Ascending aorta (tissue), 2 donors: ENCODE results near the gene GDAP1L1. TPM values are rescaled to one million over a fixed set of nuclear protein-coding genes. Genes with fewer than 3 reads are reported as not detected.
A peak's percentile ranks its signal among the peaks of the same experiment; 100 is the strongest.

Experiments
- DNase-seq, 2 donors: peaks; one replicate each; pipeline ENCODE4 v3.0.0-alpha.2; 2019; ENCODE audit warnings: low spot score in 2 of 2
- H3K27ac ChIP-seq, 2 donors: fragments of 200-600 bp; sonication (generic); one replicate each; pipeline ENCODE4 v1.5.1; 2016 to 2017; ENCODE audit warnings: mild to moderate bottlenecking in 1 of 2
- H3K27me3 ChIP-seq: fragments of 200-600 bp; sonication (generic); one replicate; pipeline ENCODE4 v1.5.1; 2017
- H3K36me3 ChIP-seq, 2 donors: fragments of 200-600 bp; sonication (generic); one replicate each; pipeline ENCODE4 v1.5.1; 2016
- H3K4me1 ChIP-seq, 2 donors: fragments of 200-600 bp; sonication (generic); one replicate each; pipeline ENCODE4 v1.5.1; 2016 to 2017; ENCODE audit warnings: mild to moderate bottlenecking in 1 of 2
- H3K4me3 ChIP-seq, 2 donors: fragments of 200-600 bp; sonication (generic); one replicate each; pipeline ENCODE4 v1.5.1; 2016 to 2017; ENCODE audit warnings: mild to moderate bottlenecking in 1 of 2
- H3K9me3 ChIP-seq, 2 donors: fragments of 200-600 bp; sonication (generic); one replicate each; pipeline ENCODE4 v1.5.1; 2016
- CTCF ChIP-seq, 3 experiments: fragments of 200-600 bp in 2 of 3; fragments of 450-650 bp in 1 of 3; sonication (generic) in 2 of 3; IDR thresholded peaks; one replicate each; pipeline ENCODE4 v1.5.1; 2016 to 2019; ENCODE audit warnings: antibody characterized with exemption in 3 of 3, mild to moderate bottlenecking in 1 of 3, moderate library complexity in 1 of 3
- intact Hi-C: fragments of 100-400 bp; cut with DNase I; formaldehyde crosslinking; loops from one replicate; pipeline ENCODE4 v1.15.1; 2023
- total RNA-seq: library from RNA; depleted of rRNA; stranded (reverse); fragments of >200 nt; gene quantifications from one replicate; pipeline ENCODE4 v1.1.0, GENCODE V29; 2016

GDAP1L1 gene
- total RNA-seq, 1 donor from 2014 or later, result not detected

GRCh38 chr20:44309763-44310663 lies 62.9 kb downstream of the GDAP1L1 start:
- DNase-seq, result no peak
- intact Hi-C loops, result loop anchor here (2.0 to 10.0 kb wide), 5 partner anchors 193 to 853 kb away; partner anchors contain the start of genes SRSF6, TOMM34 and YWHAB
- H3K4me3 ChIP-seq, result peak overlapping the region; percentile 85 to 100
- H3K36me3 ChIP-seq, result peaks cover 0 to 5% of the 10 kb centered on the region in 2 donors
- no peaks in the 10 kb centered on the region for H3K27me3 ChIP-seq
- TF ChIP-seq CTCF (IDR thresholded peaks at IDR 0.05), result no peak
- H3K27ac ChIP-seq, result peak overlapping the region in 1 of 2 donors; percentile 68
- H3K4me1 ChIP-seq, result peaks cover 4 to 9% of the 10 kb centered on the region in 2 donors
- H3K9me3 ChIP-seq, result no peaks in the 10 kb centered on the region

GRCh38 chr20:44310664-44311639 lies 63.8 kb downstream of the GDAP1L1 start, which contains the start of gene FITM2:
Gene FITM2, minus strand, starts transcription at chr20:44311202. Its CDS starts 54 bp downstream, at chr20:44311148.
- H3K9me3 ChIP-seq, result no peaks in the 10 kb centered on the region
- H3K4me3 ChIP-seq, result peak within 1 kb of the TSS; percentile 85 to 100
- peak within 1 kb of the TSS; percentile 50 to 68 for H3K27ac ChIP-seq
- peaks cover 0 to 5% of the 10 kb centered on the region in 2 donors for H3K36me3 ChIP-seq
- peaks cover 4 to 9% of the 10 kb centered on the region in 2 donors for H3K4me1 ChIP-seq
- peak; percentile 89 to 99 for DNase-seq
- intact Hi-C loops, result loop anchor here (1.0 to 10.0 kb wide), 6 partner anchors 96 to 854 kb away; partner anchors contain the start of genes SRSF6, TOMM34 and YWHAB
- H3K27me3 ChIP-seq, result no peaks in the 10 kb centered on the region
- TF ChIP-seq CTCF (IDR thresholded peaks at IDR 0.05), result peak; percentile 87 to 98 (median 96)

GRCh38 chr20:44314870-44315269 lies 67.8 kb downstream of the GDAP1L1 start:
- intact Hi-C loops, result loop anchor here (5.0 to 10.0 kb wide), 4 partner anchors 300 to 858 kb away; partner anchors contain the start of genes SRSF6, TOMM34 and YWHAB
- no peak for DNase-seq
- Histone ChIP-seq H3K4me1 (peaks cover 0 to 6% of the 10 kb centered on the region in 2 donors), H3K4me3 (no peak overlapping the region), H3K9me3 (no peaks in the 10 kb centered on the region), H3K27me3 (no peaks in the 10 kb centered on the region), H3K27ac (no peak overlapping the region), H3K36me3 (no peaks in the 10 kb centered on the region)
- TF ChIP-seq CTCF (IDR thresholded peaks at IDR 0.05), result no peak

DNA sequence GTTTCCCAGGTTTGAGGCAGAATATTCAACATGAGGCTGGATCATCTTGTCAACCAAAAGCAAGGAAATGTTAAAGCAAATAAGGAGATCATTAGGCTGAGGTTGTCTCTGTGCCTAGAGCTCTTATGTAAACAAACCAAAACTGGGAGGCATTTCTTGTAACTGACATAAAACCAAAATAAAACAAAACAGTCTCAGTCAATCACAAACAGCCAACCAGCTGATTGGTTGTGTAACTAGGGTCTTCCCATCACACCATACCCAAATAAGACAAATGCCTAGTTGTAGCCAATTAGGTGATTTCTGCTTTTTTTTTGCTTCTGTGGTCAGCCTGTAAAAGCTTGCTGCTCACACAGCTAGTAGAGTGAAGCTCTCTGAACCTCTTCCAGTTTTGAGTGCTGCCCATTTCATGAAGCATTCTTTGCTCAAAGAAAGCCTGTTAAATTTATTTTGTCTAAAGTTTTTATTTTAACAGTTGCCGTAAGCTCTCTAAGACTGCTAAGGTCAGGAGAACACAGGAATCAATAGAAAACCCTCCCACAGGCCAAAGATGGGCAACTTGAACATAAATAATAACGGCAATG lies 72.8 kb downstream of the GDAP1L1 start:
- no peak overlapping the region for H3K27ac ChIP-seq
- H3K9me3 ChIP-seq, result no peaks in the 10 kb centered on the region
- H3K4me3 ChIP-seq, result no peak overlapping the region
- H3K4me1 ChIP-seq, result no peaks in the 10 kb centered on the region
- no peaks in the 10 kb centered on the region for H3K27me3 ChIP-seq
- intact Hi-C loops, result loop anchor here (10.0 kb wide), 2 partner anchors 295 to 565 kb away; partner anchors contain the start of gene YWHAB
- DNase-seq, result no peak
- no peak for TF ChIP-seq CTCF (IDR thresholded peaks at IDR 0.05)
- H3K36me3 ChIP-seq, result no peaks in the 10 kb centered on the region

DNA sequence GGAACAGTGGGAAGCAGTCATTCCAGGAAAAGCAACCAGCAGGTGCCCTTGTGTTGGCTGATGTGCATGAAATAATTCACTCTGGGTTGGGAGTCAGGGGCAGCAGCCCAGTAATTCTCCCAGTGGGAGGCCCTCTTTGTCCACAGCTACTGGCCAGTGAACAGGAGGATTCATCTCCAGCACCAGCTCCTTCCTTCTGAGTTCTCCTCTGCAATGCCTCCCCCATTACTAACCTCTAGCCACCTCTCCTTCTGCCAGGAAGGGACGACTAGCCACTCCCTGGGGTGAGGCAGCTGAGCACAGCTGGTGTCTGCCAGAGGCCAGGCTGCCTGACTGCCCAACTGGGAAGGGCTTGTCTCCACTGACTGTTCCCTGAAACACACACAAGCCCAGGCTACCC lies 77.2 kb downstream of the GDAP1L1 start:
- no peak for DNase-seq
- no peak for TF ChIP-seq CTCF (IDR thresholded peaks at IDR 0.05)
- no peak overlapping the region for H3K27ac ChIP-seq
- H3K36me3 ChIP-seq, result no peaks in the 10 kb centered on the region
- intact Hi-C loops, result no loop called here
- H3K4me1 ChIP-seq, result no peaks in the 10 kb centered on the region
- no peaks in the 10 kb centered on the region for H3K9me3 ChIP-seq
- H3K4me3 ChIP-seq, result no peak overlapping the region
- H3K27me3 ChIP-seq, result no peaks in the 10 kb centered on the region
